ENCODE results near the gene GIGYF2. TPM values are rescaled to one million over a fixed set of nuclear protein-coding genes. Genes with fewer than 3 reads are reported as not detected.
A peak's percentile ranks its signal among the peaks of the same experiment; 100 is the strongest.

The GIGYF2 gene
- total and polyA plus RNA-seq, 8 donors, result 7.1 to 158 (median 75.0) TPM

DNA sequence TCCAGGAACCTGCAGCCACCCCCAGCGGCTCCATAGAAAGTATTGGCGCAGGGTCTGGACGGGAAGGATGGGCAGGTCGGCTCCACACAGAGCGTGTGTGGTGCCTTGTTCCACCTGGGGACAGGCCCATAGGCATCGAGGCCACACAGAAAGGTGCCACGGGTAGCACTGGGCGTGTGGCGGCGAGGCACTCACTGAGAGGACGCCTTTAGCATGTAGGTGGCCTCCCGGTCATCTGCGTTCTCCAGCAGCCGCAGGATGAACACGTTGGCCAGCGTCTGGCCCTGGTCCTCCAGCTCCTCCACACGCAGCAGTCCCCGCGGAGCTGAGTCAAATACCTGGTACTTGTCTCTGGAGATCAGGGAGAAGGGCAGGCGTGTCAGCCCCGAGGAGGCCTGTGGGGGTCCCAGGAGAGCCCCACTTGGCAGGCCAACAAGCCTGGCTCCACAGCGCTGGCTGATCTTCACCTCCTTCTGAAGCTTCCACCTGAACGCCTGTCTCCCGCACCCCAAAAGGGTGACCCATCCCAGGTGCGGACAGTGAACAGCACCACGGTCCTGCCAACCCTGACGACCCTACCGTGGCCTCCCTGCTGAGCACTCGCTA lies 186.1 kb downstream of the GIGYF2 start:
- no peak for DNase-seq
- peaks cover 0 to 15% (median 0%) of the 10 kb centered on the region in 3 donors for H3K27me3 ChIP-seq
- H3K4me1 ChIP-seq, result no peaks in the 10 kb centered on the region
- H3K4me3 ChIP-seq, result no peak overlapping the region
- intact Hi-C loops (cut with DNase I; ENCODE audit: low total_unique reads), result no loop called here
- no peak for TF ChIP-seq POLR2A (IDR thresholded peaks at IDR 0.05)
- TF ChIP-seq POLR2AphosphoS5 (IDR thresholded peaks at IDR 0.05), result no peak
- TF ChIP-seq, protein P1, sequence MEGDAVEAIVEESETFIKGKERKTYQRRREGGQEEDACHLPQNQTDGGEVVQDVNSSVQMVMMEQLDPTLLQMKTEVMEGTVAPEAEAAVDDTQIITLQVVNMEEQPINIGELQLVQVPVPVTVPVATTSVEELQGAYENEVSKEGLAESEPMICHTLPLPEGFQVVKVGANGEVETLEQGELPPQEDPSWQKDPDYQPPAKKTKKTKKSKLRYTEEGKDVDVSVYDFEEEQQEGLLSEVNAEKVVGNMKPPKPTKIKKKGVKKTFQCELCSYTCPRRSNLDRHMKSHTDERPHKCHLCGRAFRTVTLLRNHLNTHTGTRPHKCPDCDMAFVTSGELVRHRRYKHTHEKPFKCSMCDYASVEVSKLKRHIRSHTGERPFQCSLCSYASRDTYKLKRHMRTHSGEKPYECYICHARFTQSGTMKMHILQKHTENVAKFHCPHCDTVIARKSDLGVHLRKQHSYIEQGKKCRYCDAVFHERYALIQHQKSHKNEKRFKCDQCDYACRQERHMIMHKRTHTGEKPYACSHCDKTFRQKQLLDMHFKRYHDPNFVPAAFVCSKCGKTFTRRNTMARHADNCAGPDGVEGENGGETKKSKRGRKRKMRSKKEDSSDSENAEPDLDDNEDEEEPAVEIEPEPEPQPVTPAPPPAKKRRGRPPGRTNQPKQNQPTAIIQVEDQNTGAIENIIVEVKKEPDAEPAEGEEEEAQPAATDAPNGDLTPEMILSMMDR (IDR thresholded peaks at IDR 0.05), result no peak
- TF ChIP-seq EP300 (IDR thresholded peaks at IDR 0.05), result no peak
- 94 to 98% (median 95%) methylated on average over 16 to 29 of the region's 29 CpGs for WGBS, 5 donors
- no peak overlapping the region for H3K27ac ChIP-seq
- no peaks in the 10 kb centered on the region for H3K9me3 ChIP-seq
- no peaks in the 10 kb centered on the region for H3K36me3 ChIP-seq

DNA sequence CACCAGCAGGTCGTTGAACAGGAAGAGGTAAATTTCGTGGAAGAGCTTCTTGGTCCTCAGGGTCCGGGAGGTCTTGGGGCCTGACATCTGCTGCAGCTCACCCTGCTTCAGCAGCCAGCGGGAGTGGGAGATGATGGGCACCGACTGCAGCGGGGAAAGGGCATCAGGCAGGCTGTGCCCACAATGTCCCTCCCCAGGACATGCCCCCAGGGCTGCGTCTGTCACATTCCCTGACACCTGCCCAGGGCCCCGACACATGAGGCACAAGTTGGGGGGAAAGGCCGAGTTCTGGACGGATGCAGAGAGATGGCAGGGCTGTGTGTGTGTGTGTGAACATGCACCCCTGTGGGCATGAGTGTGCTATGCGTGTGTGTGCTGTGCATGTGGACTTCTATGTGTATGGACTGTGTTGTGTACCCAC lies 186.9 kb downstream of the GIGYF2 start:
- intact Hi-C loops (cut with DNase I; ENCODE audit: low total_unique reads), result no loop called here
- Histone ChIP-seq H3K27ac (no peak overlapping the region), H3K4me1 (no peaks in the 10 kb centered on the region), H3K36me3 (no peaks in the 10 kb centered on the region), H3K9me3 (no peaks in the 10 kb centered on the region), H3K27me3 (peaks cover 0 to 15% (median 0%) of the 10 kb centered on the region in 3 donors), H3K4me3 (no peak overlapping the region)
- TF ChIP-seq, protein P1 (IDR thresholded peaks at IDR 0.05), result no peak
- TF ChIP-seq EP300 (IDR thresholded peaks at IDR 0.05) (no peak), POLR2AphosphoS5 (IDR thresholded peaks at IDR 0.05) (no peak), POLR2A (IDR thresholded peaks at IDR 0.05) (no peak)
- DNase-seq, result no peak
- WGBS, 5 donors, result 79 to 100% (median 86%) methylated on average over 5 to 11 of the region's 11 CpGs

DNA sequence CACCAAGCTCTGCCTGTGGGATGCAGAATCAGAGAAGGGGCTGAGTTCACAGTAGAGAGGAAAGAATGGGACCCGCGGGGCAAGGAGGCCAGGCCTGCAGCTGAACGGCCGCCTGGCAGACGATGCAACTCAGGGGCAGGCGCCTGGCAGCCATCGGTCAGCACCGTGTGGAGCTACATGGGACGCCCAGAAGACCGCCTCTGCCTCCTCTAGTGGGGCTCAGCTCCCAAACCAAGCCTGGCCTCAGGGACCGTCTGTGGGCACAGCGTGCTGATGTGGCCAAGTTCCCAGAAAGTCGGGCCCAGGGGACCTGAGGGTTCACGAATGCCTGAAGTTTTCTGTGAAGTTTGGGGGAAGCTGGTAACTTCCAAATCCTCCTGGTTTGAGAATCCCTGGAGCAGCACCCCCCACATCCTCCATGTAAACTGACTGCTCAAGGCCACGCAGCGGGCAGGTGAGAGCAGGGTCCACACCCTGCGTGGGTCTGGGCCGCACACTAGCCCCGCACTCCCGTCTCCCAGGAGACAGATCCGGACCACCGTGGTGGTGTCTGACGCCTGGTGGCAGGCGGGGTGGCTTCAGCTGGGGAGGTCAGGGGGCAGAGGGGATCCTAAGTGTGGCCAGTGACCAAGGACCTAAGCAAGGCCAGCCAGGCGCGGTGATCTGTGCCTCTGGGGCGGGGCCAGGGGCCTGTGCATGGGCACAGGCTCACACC lies 187.6 kb downstream of the GIGYF2 start:
- Histone ChIP-seq H3K27me3 (peaks cover 0 to 18% (median 0%) of the 10 kb centered on the region in 3 donors), H3K4me1 (no peaks in the 10 kb centered on the region), H3K27ac (no peak overlapping the region), H3K9me3 (no peaks in the 10 kb centered on the region), H3K4me3 (no peak overlapping the region), H3K36me3 (no peaks in the 10 kb centered on the region)
- intact Hi-C loops (cut with DNase I; ENCODE audit: low total_unique reads), result no loop called here
- WGBS, 5 donors, result 84 to 93% (median 87%) methylated on average over 24 to 27 of the region's 27 CpGs
- TF ChIP-seq, protein P1 (IDR thresholded peaks at IDR 0.05), result no peak
- TF ChIP-seq POLR2AphosphoS5 (IDR thresholded peaks at IDR 0.05) (no peak), POLR2A (IDR thresholded peaks at IDR 0.05) (no peak), EP300 (IDR thresholded peaks at IDR 0.05) (no peak)
- DNase-seq, result no peak

DNA sequence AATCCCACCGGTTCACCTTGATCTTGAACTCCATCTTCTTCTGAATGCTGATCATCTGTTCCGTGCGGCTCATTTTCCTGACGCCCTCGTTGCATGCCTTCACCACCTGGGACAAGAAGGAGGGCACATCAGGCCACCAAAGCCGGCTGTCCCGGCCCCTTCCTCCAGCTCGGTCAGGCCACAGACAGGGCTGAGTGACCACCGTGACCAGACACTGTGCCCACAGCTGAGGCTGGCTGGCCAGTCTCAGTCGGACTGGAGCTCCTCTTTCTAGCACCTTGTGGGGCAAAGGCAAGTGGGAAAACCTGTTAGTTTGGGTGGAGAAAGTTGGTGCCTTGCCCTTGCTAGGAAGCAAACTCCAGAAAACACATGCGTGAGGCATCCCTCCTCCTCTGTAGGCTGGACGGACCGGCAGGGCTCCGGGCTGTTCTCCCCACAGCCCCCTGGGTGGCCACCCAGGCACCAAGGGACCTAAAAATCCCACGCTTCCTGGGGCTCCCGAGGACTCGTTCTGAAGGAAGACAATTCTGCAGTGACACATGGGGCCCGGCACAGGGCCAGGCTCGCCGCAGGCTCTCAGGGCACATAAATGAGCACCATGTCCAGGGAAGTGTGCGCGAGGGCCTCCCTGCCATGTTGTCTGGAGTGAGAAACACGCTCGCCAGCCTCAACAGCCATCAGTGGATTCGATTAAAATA lies 188.3 kb downstream of the GIGYF2 start:
- peaks cover 0 to 24% (median 0%) of the 10 kb centered on the region in 3 donors for H3K27me3 ChIP-seq
- H3K9me3 ChIP-seq, result no peaks in the 10 kb centered on the region
- intact Hi-C loops (cut with DNase I; ENCODE audit: low total_unique reads), result no loop called here
- WGBS, 5 donors, result 77 to 82% (median 78%) methylated on average over 21 to 25 of the region's 25 CpGs
- H3K36me3 ChIP-seq, result no peaks in the 10 kb centered on the region
- no peak overlapping the region for H3K4me3 ChIP-seq
- DNase-seq, result peak in 1 of 2 donors; percentile 63
- no peaks in the 10 kb centered on the region for H3K4me1 ChIP-seq
- H3K27ac ChIP-seq, result no peak overlapping the region
- no peak for TF ChIP-seq POLR2AphosphoS5 (IDR thresholded peaks at IDR 0.05)
- TF ChIP-seq, protein P1 (IDR thresholded peaks at IDR 0.05), result no peak
- no peak for TF ChIP-seq EP300 (IDR thresholded peaks at IDR 0.05)
- no peak for TF ChIP-seq POLR2A (IDR thresholded peaks at IDR 0.05)
